Transverse colon (tissue), 4 donors: ENCODE results near the gene VSIG10L2.

Experiments
- EP300 ChIP-seq: sonication (generic); formaldehyde crosslinking; IDR thresholded peaks from one replicate; pipeline ENCODE4 v1.6.1; 2017; ENCODE audit warnings: antibody characterized with exemption, low read depth
- POLR2A ChIP-seq: fragments of 450-650 bp; IDR thresholded peaks from one replicate; pipeline ENCODE4 v1.6.1; 2016; ENCODE audit warnings: antibody characterized with exemption, mild to moderate bottlenecking, moderate library complexity
- POLR2AphosphoS5 ChIP-seq, 3 donors: sonication (generic); formaldehyde crosslinking; IDR thresholded peaks; one replicate each; pipeline ENCODE4 v1.6.1; 2016; ENCODE audit warnings: antibody characterized with exemption in 3 of 3
- TF ChIP-seq, protein P1 (sequence below), 5 experiments: fragments of 200-600 bp in 3 of 5; fragments of 450-650 bp in 2 of 5; sonication (generic) in 3 of 5; IDR thresholded peaks; 1 replicate in 2 of 5; 2 replicates in 3 of 5; pipeline ENCODE4 v1.5.1; 2016 to 2017; ENCODE audit warnings: antibody characterized with exemption in 5 of 5, inconsistent platforms in 3 of 5, mild to moderate bottlenecking in 2 of 5, moderate library complexity in 1 of 5

DNA sequence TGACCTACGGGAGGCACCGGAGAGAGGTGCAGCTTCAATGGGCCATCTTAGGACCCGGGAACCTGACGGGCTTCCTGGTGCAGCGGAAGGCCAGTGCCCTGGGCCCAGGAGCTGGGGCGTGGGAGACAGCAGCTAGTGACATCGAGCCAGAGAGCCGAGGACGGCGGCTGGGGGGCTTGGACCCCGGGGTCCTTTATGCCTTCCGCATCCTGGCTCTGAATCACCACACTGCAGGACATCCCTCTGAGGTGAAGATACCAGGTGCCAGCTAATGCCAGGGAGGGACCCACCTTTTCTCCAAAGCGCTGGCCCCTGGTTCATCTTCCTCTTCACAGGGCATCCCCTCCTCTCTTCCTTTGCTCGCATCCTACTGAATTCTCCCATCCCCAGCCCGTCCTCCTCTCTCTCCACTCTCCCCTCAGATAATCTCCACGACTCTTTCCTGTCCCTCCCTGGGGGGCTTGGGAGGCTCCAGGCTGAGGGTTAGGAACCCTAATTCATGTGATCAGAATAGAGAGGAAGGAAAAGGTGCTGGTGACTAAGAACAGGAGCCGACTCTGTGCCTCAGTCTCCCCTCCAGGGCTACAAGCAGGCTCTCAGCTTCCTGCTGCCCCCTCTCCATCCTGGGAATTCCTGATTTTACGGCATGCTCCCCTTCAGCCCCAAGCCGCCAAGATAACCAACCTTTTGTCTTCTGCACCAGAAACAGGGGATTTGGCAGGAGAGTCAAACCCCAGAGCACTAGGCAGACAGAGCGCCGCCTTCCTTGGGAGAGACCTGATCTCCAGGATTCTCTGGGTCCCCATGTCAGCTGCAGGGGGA is 8.5 kb downstream of the VSIG10L2 start:
- TF ChIP-seq POLR2A, result no peak
- no peak for TF ChIP-seq EP300
- TF ChIP-seq POLR2AphosphoS5 (IDR thresholded peaks at IDR 0.05), result no peak
- TF ChIP-seq, protein P1, sequence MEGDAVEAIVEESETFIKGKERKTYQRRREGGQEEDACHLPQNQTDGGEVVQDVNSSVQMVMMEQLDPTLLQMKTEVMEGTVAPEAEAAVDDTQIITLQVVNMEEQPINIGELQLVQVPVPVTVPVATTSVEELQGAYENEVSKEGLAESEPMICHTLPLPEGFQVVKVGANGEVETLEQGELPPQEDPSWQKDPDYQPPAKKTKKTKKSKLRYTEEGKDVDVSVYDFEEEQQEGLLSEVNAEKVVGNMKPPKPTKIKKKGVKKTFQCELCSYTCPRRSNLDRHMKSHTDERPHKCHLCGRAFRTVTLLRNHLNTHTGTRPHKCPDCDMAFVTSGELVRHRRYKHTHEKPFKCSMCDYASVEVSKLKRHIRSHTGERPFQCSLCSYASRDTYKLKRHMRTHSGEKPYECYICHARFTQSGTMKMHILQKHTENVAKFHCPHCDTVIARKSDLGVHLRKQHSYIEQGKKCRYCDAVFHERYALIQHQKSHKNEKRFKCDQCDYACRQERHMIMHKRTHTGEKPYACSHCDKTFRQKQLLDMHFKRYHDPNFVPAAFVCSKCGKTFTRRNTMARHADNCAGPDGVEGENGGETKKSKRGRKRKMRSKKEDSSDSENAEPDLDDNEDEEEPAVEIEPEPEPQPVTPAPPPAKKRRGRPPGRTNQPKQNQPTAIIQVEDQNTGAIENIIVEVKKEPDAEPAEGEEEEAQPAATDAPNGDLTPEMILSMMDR (IDR thresholded peaks at IDR 0.05), result no peak
